ENCODE results near the gene RPUSD1.

- TF ChIP-seq CTCF (IDR thresholded peaks at IDR 0.05): no peak
- no peak for TF ChIP-seq EZH2 (IDR thresholded peaks at IDR 0.05; ENCODE audit: borderline replicate concordance, insufficient read depth, low read depth, low read length, poor library complexity, severe bottlenecking)
Observed at GRCh38 chr16:794091-794822, 6.1 kb upstream of the RPUSD1 start.
